HFFc6 (cell line): ENCODE results near the gene CRKL. TPM values are rescaled to one million over a fixed set of nuclear protein-coding genes. Genes with fewer than 3 reads are reported as not detected.

Source experiments
- DNase-seq: peaks from one replicate; pipeline ENCODE4 v3.0.0-alpha.2; 2018
- H3K27ac Mint-ChIP-seq: 2 replicates; pipeline ENCODE4 v1.8.0; 2020; ENCODE audit warnings: mild to moderate bottlenecking, mixed read lengths
- H3K27me3 Mint-ChIP-seq: 2 replicates; pipeline ENCODE4 v1.8.0; 2021; ENCODE audit warnings: mild to moderate bottlenecking, moderate library complexity, mixed read lengths; ENCODE audit not compliant: insufficient read depth
- H3K36me3 Mint-ChIP-seq: 2 replicates; pipeline ENCODE4 v1.8.0; 2021; ENCODE audit warnings: low read depth, mixed read lengths
- H3K4me1 Mint-ChIP-seq: 2 replicates; pipeline ENCODE4 v1.8.0; 2020; ENCODE audit warnings: low read depth, mixed read lengths
- H3K4me3 Mint-ChIP-seq: 2 replicates; pipeline ENCODE4 v1.8.0; 2020; ENCODE audit warnings: mild to moderate bottlenecking, moderate library complexity, mixed read lengths
- H3K9me3 Mint-ChIP-seq: 2 replicates; pipeline ENCODE4 v1.8.0; 2020; ENCODE audit warnings: mild to moderate bottlenecking, mixed read lengths
- CTCF ChIP-seq: fragments of 200-600 bp; sonication (generic); IDR thresholded peaks from 2 replicates; pipeline ENCODE4 v1.5.0; 2021; ENCODE audit warnings: antibody characterized with exemption, mild to moderate bottlenecking
- total RNA-seq, 6 experiments: library from RNA; stranded (reverse); fragmentation: NEBNext Ultra II Directional; extraction: Animal tissue kit (Norgen Biotek cat#: 25700); gene quantifications; 2 replicates in 1 of 6; 3 replicates in 5 of 6; pipeline ENCODE4 v1.2.3, GENCODE V29; 2021

The CRKL gene
- total RNA-seq, 6 experiments from 2014 or later = 44.0 to 51.5 (median 47.6) TPM

- Mint-ChIP-seq H3K9me3 (no peaks in the 10 kb centered on the region), H3K4me1 (peaks cover 23% of the 10 kb centered on the region), H3K36me3 (peaks cover 17% of the 10 kb centered on the region), H3K4me3 (no peak overlapping the region), H3K27me3 (no peaks in the 10 kb centered on the region; the same call in 1 of the 2 replicates), H3K27ac (no peak overlapping the region)
- no peak for TF ChIP-seq CTCF
- no peak for DNase-seq
Measured at GRCh38 chr22:20985720-20986119, 68.5 kb downstream of the CRKL start.

- Mint-ChIP-seq H3K27me3 (no peaks in the 10 kb centered on the region; the same call in 1 of the 2 replicates), H3K27ac (no peak overlapping the region), H3K9me3 (no peaks in the 10 kb centered on the region), H3K4me3 (no peak overlapping the region), H3K4me1 (peaks cover 16% of the 10 kb centered on the region), H3K36me3 (peaks cover 17% of the 10 kb centered on the region)
- no peak for DNase-seq
- TF ChIP-seq CTCF = no peak
Measured at GRCh38 chr22:20986365-20986764, 69.2 kb downstream of the CRKL start.

- no peaks in the 10 kb centered on the region for H3K9me3 Mint-ChIP-seq
- peaks cover 14% of the 10 kb centered on the region for H3K4me1 Mint-ChIP-seq
- peaks cover 17% of the 10 kb centered on the region for H3K36me3 Mint-ChIP-seq
- no peak for DNase-seq
- no peak overlapping the region for H3K27ac Mint-ChIP-seq
- no peaks in the 10 kb centered on the region; the same call in 1 of the 2 replicates for H3K27me3 Mint-ChIP-seq
- no peak overlapping the region for H3K4me3 Mint-ChIP-seq
- no peak for TF ChIP-seq CTCF
Measured at GRCh38 chr22:20987375-20987774, 70.2 kb downstream of the CRKL start.

GRCh38 chr22:20988573-20989322 lies 71.5 kb downstream of the CRKL start:
- Mint-ChIP-seq H3K4me3 (no peak overlapping the region), H3K27me3 (no peaks in the 10 kb centered on the region; the same call in 1 of the 2 replicates), H3K9me3 (no peaks in the 10 kb centered on the region), H3K4me1 (peaks cover 5% of the 10 kb centered on the region), H3K36me3 (peaks cover 16% of the 10 kb centered on the region), H3K27ac (no peak overlapping the region)
- no peak for TF ChIP-seq CTCF
- no peak for DNase-seq

- Mint-ChIP-seq H3K27me3 (no peaks in the 10 kb centered on the region), H3K4me3 (no peak overlapping the region), H3K36me3 (peaks cover 11% of the 10 kb centered on the region; the same call in 1 of the 2 replicates), H3K4me1 (no peaks in the 10 kb centered on the region), H3K27ac (no peak overlapping the region), H3K9me3 (no peaks in the 10 kb centered on the region)
- DNase-seq = no peak
- no peak for TF ChIP-seq CTCF
Measured at GRCh38 chr22:20989323-20990138, 72.3 kb downstream of the CRKL start.
